ENCODE results near the gene PTPN14.

- TF ChIP-seq CTCF (IDR thresholded peaks at IDR 0.05) (no peak), POLR2A (IDR thresholded peaks at IDR 0.05) (no peak)
Observed at GRCh38 chr1:214310010-214310409, 241.4 kb downstream of the PTPN14 start.
